GM12878 (cell line): ENCODE results near the gene TNFRSF8.

Experiments
- EP300 ChIP-seq, 2 experiments: fragments of 150-350 bp in 1 of 2; IDR thresholded peaks; 2 replicates each; pipeline ENCODE4 v1.6.1; 2011 to 2012; ENCODE audit warnings: low read depth in 2 of 2, low read length in 2 of 2, borderline replicate concordance in 1 of 2, improper control_type of control experiment in 1 of 2, inconsistent platforms in 1 of 2; ENCODE audit not compliant: control insufficient read depth in 1 of 2
- EZH2 ChIP-seq: IDR thresholded peaks from 2 replicates; pipeline ENCODE4 v1.6.1; 2012; ENCODE audit warnings: low read depth, mild to moderate bottlenecking, control low read depth, inconsistent platforms, low read length, borderline replicate concordance; ENCODE audit not compliant: control insufficient read depth
- MYC ChIP-seq: IDR thresholded peaks from 2 replicates; pipeline ENCODE4 v1.6.1; 2011; ENCODE audit warnings: mild to moderate bottlenecking, low read length, moderate library complexity, inconsistent platforms; ENCODE audit not compliant: insufficient read depth, insufficient replicate concordance, insufficient read length, severe bottlenecking
- POLR2A ChIP-seq: IDR thresholded peaks from 2 replicates; pipeline ENCODE4 v1.6.1; 2011; ENCODE audit warnings: low read depth, mild to moderate bottlenecking, low read length
- RAD21 ChIP-seq: IDR thresholded peaks from 2 replicates; pipeline ENCODE4 v1.6.1; 2011; ENCODE audit warnings: mild to moderate bottlenecking, low read depth, low read length, moderate library complexity; ENCODE audit not compliant: insufficient read depth
- TF ChIP-seq, protein P1 (sequence below): fragments of 450-650 bp; IDR thresholded peaks from 2 replicates; pipeline ENCODE4 v1.6.1; 2018; ENCODE audit warnings: borderline replicate concordance, mild to moderate bottlenecking; ENCODE audit not compliant: partially characterized antibody

DNA sequence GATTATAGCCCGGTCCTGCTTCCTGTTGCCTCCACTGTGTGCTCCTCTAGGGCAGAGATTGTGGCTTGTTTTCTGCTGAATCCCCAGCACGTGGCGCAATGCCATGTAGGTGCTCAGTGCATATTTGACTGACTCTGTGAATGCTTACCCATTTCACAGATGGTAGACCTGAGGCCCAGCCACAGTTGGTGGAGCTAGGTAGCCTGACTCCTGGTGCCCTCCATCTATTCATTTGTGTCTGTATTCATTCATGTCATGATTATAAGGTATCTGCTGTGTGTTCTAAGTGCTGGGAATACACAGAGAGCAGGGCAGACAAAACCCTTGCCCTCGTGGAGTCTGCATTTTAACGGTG, 126.2 kb downstream of the TNFRSF8 start:
- no peak for TF ChIP-seq MYC
- no peak for TF ChIP-seq EZH2
- no peak for TF ChIP-seq EP300 (IDR thresholded peaks at IDR 0.05; ENCODE audit: borderline replicate concordance in 1 of 2, control insufficient read depth in 1 of 2, low read depth in 2 of 2, low read length in 2 of 2)
- TF ChIP-seq POLR2A, result no peak
- TF ChIP-seq, protein P1, sequence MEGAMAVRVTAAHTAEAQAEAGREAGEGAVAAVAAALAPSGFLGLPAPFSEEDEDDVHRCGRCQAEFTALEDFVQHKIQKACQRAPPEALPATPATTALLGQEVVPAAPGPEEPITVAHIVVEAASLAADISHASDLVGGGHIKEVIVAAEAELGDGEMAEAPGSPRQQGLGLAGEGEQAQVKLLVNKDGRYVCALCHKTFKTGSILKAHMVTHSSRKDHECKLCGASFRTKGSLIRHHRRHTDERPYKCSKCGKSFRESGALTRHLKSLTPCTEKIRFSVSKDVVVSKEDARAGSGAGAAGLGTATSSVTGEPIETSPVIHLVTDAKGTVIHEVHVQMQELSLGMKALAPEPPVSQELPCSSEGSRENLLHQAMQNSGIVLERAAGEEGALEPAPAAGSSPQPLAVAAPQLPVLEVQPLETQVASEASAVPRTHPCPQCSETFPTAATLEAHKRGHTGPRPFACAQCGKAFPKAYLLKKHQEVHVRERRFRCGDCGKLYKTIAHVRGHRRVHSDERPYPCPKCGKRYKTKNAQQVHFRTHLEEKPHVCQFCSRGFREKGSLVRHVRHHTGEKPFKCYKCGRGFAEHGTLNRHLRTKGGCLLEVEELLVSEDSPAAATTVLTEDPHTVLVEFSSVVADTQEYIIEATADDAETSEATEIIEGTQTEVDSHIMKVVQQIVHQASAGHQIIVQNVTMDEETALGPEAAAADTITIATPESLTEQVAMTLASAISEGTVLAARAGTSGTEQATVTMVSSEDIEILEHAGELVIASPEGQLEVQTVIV, result no peak
- no peak for TF ChIP-seq RAD21
